Psoas muscle (tissue), 8 donors: Measurements from ENCODE around the gene CNTNAP2. TPM values are rescaled to one million over a fixed set of nuclear protein-coding genes. Genes with fewer than 3 reads are reported as not detected.

Experiments
- ATAC-seq, 4 donors: fragments of 200-7000 bp; cut with Tn5 transposase; one replicate each; pipeline ENCODE4 v1.9.1; 2020; ENCODE audit warnings: moderate library complexity in 3 of 4, mild to moderate bottlenecking in 2 of 4
- DNase-seq, 2 donors: peaks; one replicate each; pipeline ENCODE4 v3.0.0-alpha.2; 2020
- H3K27ac ChIP-seq: fragments of 200-600 bp; one replicate; pipeline ENCODE4 v1.8.0; 2022
- H3K27me3 ChIP-seq, 3 donors: fragments of 200-600 bp in 1 of 3; one replicate each; pipeline versions ENCODE4 v1.6.1 to v1.8.0; 2013 to 2022; ENCODE audit warnings: low read length in 2 of 3, mild to moderate bottlenecking in 2 of 3, moderate library complexity in 1 of 3; ENCODE audit not compliant: insufficient read depth in 3 of 3
- H3K36me3 ChIP-seq, 2 donors: fragments of 200-600 bp in 1 of 2; one replicate each; pipeline versions ENCODE4 v1.6.1 to v1.8.0; 2013 to 2022; ENCODE audit warnings: low read depth in 1 of 2, mild to moderate bottlenecking in 1 of 2, moderate library complexity in 1 of 2; ENCODE audit not compliant: insufficient read depth in 1 of 2
- H3K4me1 ChIP-seq: fragments of 200-600 bp; one replicate; pipeline ENCODE4 v1.8.0; 2022
- H3K4me3 ChIP-seq: fragments of 200-600 bp; one replicate; pipeline ENCODE4 v1.8.0; 2022; ENCODE audit warnings: mild to moderate bottlenecking
- H3K9me3 ChIP-seq: fragments of 200-600 bp; one replicate; pipeline ENCODE4 v1.8.0; 2022
- WGBS, 3 donors: extraction: QIAGEN DNeasy Blood & Tissue Kit; methylation state at CpG; one replicate each; pipeline versions ENCODE4 v1.1.6 to v1.1.7; 2013; 5-methylcytosine and 5-hydroxymethylcytosine counted together
- intact Hi-C, 2 donors: fragments of 100-400 bp; cut with DNase I; formaldehyde crosslinking; loops; one replicate each; pipeline versions ENCODE4 v1.11.0 to v1.14.2; 2022
- polyA plus RNA-seq, 3 donors: library from polyadenylated mRNA; stranded (reverse); fragments of 200-250 nt; gene quantifications; one replicate each; pipeline ENCODE4 v1.2.3, GENCODE V29; 2013
- total RNA-seq, 4 donors: library from RNA; stranded (reverse); fragmentation: NEBNext Ultra II Directional in 2 of 4; extraction: Animal tissue kit (Norgen Biotek cat#: 25700) in 2 of 4; gene quantifications; one replicate each; pipeline versions ENCODE4 v1.2.1 to v1.2.4, GENCODE V29; 2021 to 2023
- TF ChIP-seq, protein P1 (sequence below): fragments of 200-600 bp; IDR thresholded peaks from one replicate; pipeline ENCODE4 v1.8.0; 2022; ENCODE audit warnings: antibody characterized with exemption
- donor health status: healthy with polysubstance abuse.
- donor health status: DM: no; HTN: no; CAD: no; lungs with moderate emphysema.
- donor health status: Bipolar disorder and iron deficiency.
- donor health status: healthy.
- donor health status: DM: yes; HTN: yes; CAD: no.
- donor health status: DM: no; HTN: no; CAD: no.
- donor health status: DM: no; HTN: no; CAD: no.
- donor health status: DM: yes; HTN: yes; CAD: no.

CNTNAP2 gene
- total and polyA plus RNA-seq, 7 donors, result 0.01 to 0.13 TPM; not detected in 5

DNA sequence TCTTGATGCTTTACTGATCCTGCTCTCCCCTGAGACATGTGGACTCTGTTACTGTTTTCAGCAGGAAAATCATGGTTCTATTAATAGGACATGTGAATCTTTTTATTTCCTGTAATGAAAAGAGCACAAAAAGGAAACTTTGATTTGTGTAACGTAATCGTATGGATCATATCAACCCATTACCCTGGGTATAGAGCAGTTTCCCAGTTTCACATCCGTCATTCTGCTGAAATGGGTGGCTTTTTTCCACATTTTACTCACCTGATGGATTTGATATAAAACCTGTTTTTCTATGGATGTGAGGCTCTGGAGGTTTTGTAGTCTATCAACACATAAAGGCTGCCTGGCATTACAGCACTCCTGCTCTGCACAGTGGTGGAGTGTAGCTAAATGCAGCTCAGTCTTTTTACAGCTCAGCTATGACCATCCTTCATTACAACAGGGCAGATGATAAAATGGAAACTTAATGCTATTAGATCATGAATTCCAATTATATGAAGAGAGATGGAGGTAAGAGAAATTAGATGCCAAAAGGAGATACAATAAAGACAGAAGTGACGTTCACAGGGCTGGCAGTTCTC lies 1987.6 kb downstream of the CNTNAP2 start:
- H3K4me1 ChIP-seq, result no peaks in the 10 kb centered on the region
- ATAC-seq (no peak), DNase-seq (no peak)
- H3K9me3 ChIP-seq, result no peaks in the 10 kb centered on the region
- no peaks in the 10 kb centered on the region for H3K36me3 ChIP-seq
- TF ChIP-seq, protein P1, sequence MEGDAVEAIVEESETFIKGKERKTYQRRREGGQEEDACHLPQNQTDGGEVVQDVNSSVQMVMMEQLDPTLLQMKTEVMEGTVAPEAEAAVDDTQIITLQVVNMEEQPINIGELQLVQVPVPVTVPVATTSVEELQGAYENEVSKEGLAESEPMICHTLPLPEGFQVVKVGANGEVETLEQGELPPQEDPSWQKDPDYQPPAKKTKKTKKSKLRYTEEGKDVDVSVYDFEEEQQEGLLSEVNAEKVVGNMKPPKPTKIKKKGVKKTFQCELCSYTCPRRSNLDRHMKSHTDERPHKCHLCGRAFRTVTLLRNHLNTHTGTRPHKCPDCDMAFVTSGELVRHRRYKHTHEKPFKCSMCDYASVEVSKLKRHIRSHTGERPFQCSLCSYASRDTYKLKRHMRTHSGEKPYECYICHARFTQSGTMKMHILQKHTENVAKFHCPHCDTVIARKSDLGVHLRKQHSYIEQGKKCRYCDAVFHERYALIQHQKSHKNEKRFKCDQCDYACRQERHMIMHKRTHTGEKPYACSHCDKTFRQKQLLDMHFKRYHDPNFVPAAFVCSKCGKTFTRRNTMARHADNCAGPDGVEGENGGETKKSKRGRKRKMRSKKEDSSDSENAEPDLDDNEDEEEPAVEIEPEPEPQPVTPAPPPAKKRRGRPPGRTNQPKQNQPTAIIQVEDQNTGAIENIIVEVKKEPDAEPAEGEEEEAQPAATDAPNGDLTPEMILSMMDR, result no peak
- no peak overlapping the region for H3K27ac ChIP-seq
- no peaks in the 10 kb centered on the region for H3K27me3 ChIP-seq
- H3K4me3 ChIP-seq, result no peak overlapping the region
- intact Hi-C loops, result no loop called here
- WGBS, 3 donors, result 60 to 67% (median 65%) methylated on average over 4 of the region's 4 CpGs

DNA sequence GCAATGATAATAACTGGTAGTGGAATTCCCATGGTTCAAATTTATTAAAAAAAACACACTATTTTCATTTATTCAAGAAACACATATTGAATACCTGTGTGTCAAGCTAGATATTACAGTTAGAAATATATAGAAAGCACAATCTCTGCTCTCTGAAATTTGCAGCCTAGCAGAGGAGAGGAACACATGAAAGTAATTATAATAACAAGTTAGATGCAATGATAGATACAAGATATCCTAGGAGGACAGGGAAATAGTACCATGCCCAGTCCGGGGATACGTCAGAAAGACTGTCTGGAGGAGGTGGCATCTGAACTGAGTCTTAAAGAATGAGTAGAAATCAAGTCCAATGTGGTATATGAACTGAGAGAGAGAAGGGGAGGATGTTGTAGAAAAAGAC lies 1988.3 kb downstream of the CNTNAP2 start:
- Histone ChIP-seq H3K4me1 (no peaks in the 10 kb centered on the region), H3K9me3 (no peaks in the 10 kb centered on the region), H3K36me3 (no peaks in the 10 kb centered on the region), H3K27me3 (no peaks in the 10 kb centered on the region), H3K27ac (no peak overlapping the region), H3K4me3 (no peak overlapping the region)
- intact Hi-C loops, result no loop called here
- DNase-seq (no peak), ATAC-seq (no peak)
- TF ChIP-seq, protein P1, result no peak
- WGBS, 3 donors, result 80 to 90% (median 90%) methylated on average over 2 of the region's 2 CpGs

DNA sequence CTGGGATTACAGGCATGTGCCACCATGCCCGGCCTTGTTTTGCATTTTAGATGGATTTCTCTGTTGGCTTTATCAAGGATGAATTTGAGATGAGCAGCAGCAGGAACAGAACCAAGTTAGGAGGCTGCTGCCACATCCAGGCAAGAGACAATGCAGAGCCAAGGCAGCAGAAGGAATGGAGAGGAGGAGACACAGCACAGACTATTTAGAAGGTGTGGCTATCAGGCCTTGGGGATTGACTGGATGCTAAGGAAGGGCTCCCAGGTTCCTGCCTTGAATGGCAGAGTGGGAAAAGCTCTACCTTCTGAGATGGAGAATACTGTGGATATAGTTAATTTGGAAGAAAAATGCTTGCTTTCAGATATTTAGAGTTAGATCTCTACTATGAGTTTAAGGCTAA lies 1989.3 kb downstream of the CNTNAP2 start:
- WGBS, 3 donors, result 85 to 94% (median 86%) methylated on average over 1 of the region's 1 CpG
- TF ChIP-seq, protein P1, result no peak
- intact Hi-C loops, result no loop called here

DNA sequence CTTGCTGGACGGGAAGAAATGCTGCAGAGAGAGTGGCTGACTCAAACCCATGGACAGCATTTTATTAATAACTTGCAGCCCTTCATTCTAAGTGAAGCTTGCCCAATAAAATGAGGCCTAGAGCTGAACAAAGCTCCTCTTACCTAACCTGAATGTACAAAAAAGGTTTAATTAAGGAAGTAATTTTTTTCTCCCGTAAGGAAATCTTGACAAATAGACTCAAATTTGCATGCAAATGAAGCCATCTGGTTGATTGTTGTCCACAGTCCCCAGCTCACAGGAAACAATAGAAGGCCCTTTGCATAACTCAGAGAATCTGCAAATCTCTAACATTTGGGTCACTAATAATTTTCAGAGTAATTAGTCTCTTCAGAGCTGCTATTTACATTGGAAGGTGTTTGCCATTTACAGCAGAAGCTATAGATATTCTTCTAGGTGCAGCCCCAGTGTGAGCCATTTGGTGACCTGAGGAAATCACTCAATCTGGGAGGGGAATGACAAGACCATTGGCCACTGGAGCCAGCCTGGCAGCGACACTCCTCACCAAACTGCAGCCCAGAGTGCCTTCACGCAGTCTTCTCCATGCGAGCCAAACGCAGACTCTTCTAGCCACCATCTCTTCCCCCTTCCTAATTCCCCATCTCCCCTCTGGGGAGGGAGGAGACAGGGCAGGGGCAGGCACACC lies 1991.0 kb downstream of the CNTNAP2 start:
- ATAC-seq (no peak), DNase-seq (no peak)
- H3K36me3 ChIP-seq, result no peaks in the 10 kb centered on the region
- H3K27me3 ChIP-seq, result no peaks in the 10 kb centered on the region
- H3K4me3 ChIP-seq, result no peak overlapping the region
- intact Hi-C loops, result no loop called here
- no peak overlapping the region for H3K27ac ChIP-seq
- TF ChIP-seq, protein P1, result no peak
- no peaks in the 10 kb centered on the region for H3K9me3 ChIP-seq
- 63 to 71% (median 68%) methylated on average over 6 of the region's 6 CpGs for WGBS, 3 donors
- H3K4me1 ChIP-seq, result no peaks in the 10 kb centered on the region

More for the DNA sequence above, 1989.3 kb downstream of the CNTNAP2 start:
- ATAC-seq (no peak), DNase-seq (no peak)
- Histone ChIP-seq H3K27ac (no peak overlapping the region), H3K36me3 (no peaks in the 10 kb centered on the region), H3K4me3 (no peak overlapping the region), H3K4me1 (no peaks in the 10 kb centered on the region), H3K9me3 (no peaks in the 10 kb centered on the region), H3K27me3 (no peaks in the 10 kb centered on the region)
